Measurements from ENCODE around the gene CELF1. TPM values are rescaled to one million over a fixed set of nuclear protein-coding genes. Genes with fewer than 3 reads are reported as not detected.

Gene CELF1
- total and polyA plus RNA-seq, 8 donors = 76.8 to 107 (median 90.7) TPM

DNA sequence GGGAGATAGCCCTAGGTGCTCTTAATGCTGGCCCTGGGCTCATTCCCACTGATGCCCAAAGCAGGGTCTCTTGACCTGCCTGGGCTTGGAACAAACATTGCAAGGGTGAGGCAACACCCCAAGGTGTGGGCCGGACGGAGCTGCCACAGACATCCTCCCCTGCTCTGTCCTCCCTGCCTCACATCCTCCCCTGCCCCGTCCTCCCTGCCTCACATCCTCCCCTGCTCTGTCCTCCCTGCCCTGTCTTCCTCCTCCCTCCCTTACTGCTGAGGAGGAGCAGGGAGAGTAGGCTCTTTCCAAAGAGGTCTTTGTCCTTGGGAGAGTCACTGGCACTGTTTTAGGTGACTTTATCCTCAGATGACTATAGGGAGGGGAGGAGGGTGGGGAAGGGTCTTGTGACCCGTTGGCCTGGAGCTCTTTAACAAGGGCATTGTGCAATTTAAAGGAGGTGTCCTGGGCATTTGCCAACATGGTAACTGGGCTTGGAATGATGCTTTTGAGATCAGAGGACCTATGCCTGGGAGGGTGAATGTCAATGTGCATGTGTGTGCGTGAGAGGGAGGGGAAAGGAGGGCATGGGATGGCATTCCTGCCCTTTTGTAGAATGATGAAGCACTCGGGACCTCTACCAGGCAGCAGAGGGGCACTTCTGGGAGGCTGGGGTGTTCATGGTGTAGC, 34.2 kb upstream of the CELF1 start:
- Histone ChIP-seq H3K4me3 (no peak overlapping the region), H3K27me3 (peaks cover 0 to 28% of the 10 kb centered on the region in 2 donors), H3K4me1 (peaks cover 0 to 9% of the 10 kb centered on the region in 2 donors), H3K36me3 (peaks cover 0 to 38% of the 10 kb centered on the region in 2 donors), H3K27ac (no peak overlapping the region), H3K9me3 (no peaks in the 10 kb centered on the region)
- TF ChIP-seq, protein P1, sequence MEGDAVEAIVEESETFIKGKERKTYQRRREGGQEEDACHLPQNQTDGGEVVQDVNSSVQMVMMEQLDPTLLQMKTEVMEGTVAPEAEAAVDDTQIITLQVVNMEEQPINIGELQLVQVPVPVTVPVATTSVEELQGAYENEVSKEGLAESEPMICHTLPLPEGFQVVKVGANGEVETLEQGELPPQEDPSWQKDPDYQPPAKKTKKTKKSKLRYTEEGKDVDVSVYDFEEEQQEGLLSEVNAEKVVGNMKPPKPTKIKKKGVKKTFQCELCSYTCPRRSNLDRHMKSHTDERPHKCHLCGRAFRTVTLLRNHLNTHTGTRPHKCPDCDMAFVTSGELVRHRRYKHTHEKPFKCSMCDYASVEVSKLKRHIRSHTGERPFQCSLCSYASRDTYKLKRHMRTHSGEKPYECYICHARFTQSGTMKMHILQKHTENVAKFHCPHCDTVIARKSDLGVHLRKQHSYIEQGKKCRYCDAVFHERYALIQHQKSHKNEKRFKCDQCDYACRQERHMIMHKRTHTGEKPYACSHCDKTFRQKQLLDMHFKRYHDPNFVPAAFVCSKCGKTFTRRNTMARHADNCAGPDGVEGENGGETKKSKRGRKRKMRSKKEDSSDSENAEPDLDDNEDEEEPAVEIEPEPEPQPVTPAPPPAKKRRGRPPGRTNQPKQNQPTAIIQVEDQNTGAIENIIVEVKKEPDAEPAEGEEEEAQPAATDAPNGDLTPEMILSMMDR (IDR thresholded peaks at IDR 0.05) = no peak
- no peak for ATAC-seq
- DNase-seq = no peak
- intact Hi-C loops (cut with DNase I) = no loop called here

DNA sequence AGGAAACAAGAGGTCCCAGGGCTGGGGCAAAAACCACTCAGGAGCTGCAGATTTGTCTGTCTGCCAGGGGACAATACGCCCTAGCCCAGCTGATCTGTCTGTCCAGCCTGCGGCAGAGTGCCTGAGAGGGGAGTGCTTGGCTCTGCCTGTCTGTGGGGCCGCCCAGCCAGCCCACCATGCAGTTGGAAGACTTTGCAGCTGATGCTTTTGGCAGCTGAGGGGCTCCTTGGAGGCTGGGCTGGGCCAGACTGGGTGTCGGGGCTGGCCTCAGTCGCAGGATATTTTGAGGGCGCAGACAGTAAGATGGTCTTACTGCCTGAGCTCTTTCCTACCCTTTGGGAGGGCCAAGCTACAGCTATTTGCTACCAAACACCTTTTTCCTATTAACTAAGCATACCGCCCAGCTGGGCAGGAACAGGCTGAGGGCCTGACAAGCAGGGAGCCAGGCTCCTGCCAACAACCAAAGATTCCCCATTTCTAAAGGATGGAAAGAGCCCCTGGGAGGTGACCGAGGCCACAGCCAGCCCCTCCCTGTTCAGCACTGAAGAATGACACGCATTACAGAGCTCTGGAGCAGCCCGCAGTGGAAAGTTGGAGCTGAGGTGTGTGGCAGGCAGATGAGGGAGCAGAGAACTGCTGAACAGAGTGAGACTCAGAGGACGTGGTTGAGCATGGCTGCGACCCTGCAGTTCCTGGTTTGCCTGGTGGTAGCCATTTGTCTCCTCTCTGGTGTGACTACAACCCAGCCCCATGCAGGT, 33.3 kb upstream of the CELF1 start, which contains the start of gene FAM180B:
Gene FAM180B, plus strand, starts transcription at position 581 of the 758 bp plus-strand sequence. Its CDS starts 91 bp downstream, at position 672.
- Histone ChIP-seq H3K4me1 (peaks cover 0 to 9% of the 10 kb centered on the region in 2 donors), H3K27me3 (peaks cover 0 to 22% of the 10 kb centered on the region in 2 donors), H3K9me3 (no peaks in the 10 kb centered on the region), H3K27ac (no peak within 1 kb of the TSS), H3K36me3 (peaks cover 0 to 47% of the 10 kb centered on the region in 2 donors), H3K4me3 (no peak within 1 kb of the TSS)
- intact Hi-C loops (cut with DNase I) = no loop called here
- TF ChIP-seq, protein P1 (IDR thresholded peaks at IDR 0.05) = no peak
- DNase-seq (no peak), ATAC-seq (no peak)

DNA sequence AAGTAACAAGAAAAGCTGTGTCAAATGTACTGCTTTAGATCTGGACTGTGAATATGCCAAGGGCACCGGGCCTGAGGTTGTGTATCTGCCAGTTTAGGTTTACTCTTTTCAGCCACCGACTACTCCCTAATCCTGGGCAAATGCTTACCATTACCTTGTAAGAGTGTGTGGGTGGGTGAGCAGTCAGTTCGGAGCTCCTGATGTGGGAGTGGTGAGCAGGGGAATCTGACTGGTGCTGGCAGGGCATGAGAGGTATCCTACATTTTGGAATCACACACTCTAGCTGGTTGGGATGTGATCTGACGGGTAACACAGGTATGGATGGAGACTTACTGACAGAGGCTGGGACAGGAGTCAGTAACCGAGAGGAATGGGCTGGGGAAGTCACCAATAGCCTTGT, 30.9 kb upstream of the CELF1 start:
- Histone ChIP-seq H3K4me1 (peaks cover 7 to 23% of the 10 kb centered on the region in 2 donors), H3K36me3 (peaks cover 0 to 56% of the 10 kb centered on the region in 2 donors), H3K4me3 (no peak overlapping the region), H3K9me3 (no peaks in the 10 kb centered on the region), H3K27ac (no peak overlapping the region), H3K27me3 (no peaks in the 10 kb centered on the region)
- TF ChIP-seq, protein P1 (IDR thresholded peaks at IDR 0.05) = no peak
- DNase-seq = no peak
- intact Hi-C loops (cut with DNase I) = no loop called here
- no peak for ATAC-seq

DNA sequence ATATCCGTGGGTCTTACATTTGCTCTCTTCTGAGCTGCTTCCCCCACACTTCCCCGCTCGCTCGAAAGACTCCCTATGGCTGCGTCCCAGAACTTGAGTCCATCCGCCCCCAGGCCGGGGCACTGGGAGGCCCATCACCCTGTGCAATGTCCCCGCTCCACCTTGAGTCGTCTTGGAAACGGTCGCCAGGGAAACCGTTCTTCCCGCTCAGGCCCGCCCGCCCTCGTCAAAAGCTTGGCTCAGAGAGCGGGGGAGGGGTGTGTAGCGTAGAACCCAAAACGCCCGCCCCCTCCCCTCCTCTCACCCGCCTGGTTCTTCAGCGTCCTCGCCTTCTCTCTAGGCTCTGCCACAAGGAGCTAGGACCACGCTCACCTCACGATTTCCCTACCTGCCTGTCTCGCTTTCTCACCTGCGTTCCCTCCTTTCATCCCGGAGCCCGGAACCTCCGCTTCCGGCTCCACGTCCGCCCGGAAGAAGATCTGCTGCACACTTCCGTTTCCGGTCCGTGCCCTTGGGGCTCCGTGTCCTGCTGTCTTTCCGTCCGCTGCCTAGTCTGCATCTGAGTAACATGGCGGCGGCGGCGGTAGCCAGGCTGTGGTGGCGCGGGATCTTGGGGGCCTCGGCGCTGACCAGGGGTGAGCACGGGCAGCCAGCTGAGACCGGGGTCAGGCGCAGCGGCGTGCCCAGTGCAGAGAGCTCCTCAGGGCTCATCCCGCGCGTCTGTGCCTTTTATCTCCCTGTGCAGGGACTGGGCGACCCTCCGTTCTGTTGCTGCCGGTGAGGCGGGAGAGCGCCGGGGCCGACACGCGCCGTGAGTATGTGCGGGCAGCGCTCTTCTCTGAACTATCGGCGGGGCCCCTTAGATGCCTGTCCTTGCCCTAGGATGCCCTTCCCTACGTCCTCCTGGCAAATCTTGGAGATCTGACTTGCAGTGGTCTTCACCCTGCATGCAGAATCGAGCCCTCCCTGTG, 25.9 kb upstream of the CELF1 start, which contains the start of the genes KBTBD4 and NDUFS3:
Gene KBTBD4, minus strand, starts transcription at position 447 of the 971 bp plus-strand sequence. Its CDS starts 19 bp downstream, at position 428.
Gene NDUFS3, plus strand, starts transcription at position 551 of the 971 bp plus-strand sequence. Its CDS starts 18 bp downstream, at position 569.
- Histone ChIP-seq H3K36me3 (peaks cover 0 to 74% of the 10 kb centered on the region in 2 donors), H3K4me1 (peaks cover 18 to 35% of the 10 kb centered on the region in 2 donors), H3K27ac (peak within 1 kb of the TSS; percentile 87 to 89), H3K4me3 (peak within 1 kb of the TSS; percentile 95 to 97), H3K9me3 (no peaks in the 10 kb centered on the region), H3K27me3 (no peaks in the 10 kb centered on the region)
- TF ChIP-seq, protein P1 (IDR thresholded peaks at IDR 0.05) = no peak
- ATAC-seq (peak; percentile 98), DNase-seq (peak; percentile 90 to 95 (median 92))
- intact Hi-C loops (cut with DNase I) = no loop called here

Measured in left lung (tissue), 10 donors.